SK-MEL-5 (cell line): ENCODE results near the gene PSTPIP2. TPM values are rescaled to one million over a fixed set of nuclear protein-coding genes. Genes with fewer than 3 reads are reported as not detected.
"Not testable (repeated sequence)": the region's sequence is repeated elsewhere in the genome, so short reads cannot be mapped to it uniquely, and the experiment has no call there.

ENCODE experiments used
- DNase-seq: peaks from one replicate; pipeline ENCODE4 v3.0.0-alpha.2; 2016; ENCODE audit warnings: low read depth, low spot score
- in situ Hi-C: cut with HindIII; loops from 2 replicates; pipeline ENCODE4 v1.10.0; 2016; ENCODE audit warnings: low sequenced_read_pairs, high pct_unique_total_duplicates, low pct_unique_long_range_greater_than_20kb
- polyA plus RNA-seq, 2 experiments: library from polyadenylated mRNA; depleted of rRNA; stranded (reverse); fragments of >200 nt; gene quantifications; 2 replicates each; pipeline ENCODE4 v1.2.3, GENCODE V29; 2015
- total RNA-seq: library from RNA; depleted of rRNA; stranded (reverse); fragments of >200 nt; shearing (Covaris generic); gene quantifications from 2 replicates; pipeline ENCODE4 v1.2.3, GENCODE V29; 2014; rRNA removed

Gene PSTPIP2, protein sequence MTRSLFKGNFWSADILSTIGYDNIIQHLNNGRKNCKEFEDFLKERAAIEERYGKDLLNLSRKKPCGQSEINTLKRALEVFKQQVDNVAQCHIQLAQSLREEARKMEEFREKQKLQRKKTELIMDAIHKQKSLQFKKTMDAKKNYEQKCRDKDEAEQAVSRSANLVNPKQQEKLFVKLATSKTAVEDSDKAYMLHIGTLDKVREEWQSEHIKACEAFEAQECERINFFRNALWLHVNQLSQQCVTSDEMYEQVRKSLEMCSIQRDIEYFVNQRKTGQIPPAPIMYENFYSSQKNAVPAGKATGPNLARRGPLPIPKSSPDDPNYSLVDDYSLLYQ
- total RNA-seq: 0.18 TPM in 1 of 2 replicates, not detected in the other
- polyA plus RNA-seq (2015; cell fraction: cytosol; rRNA removed): 0.28 TPM in 1 of 2 replicates, not detected in the other
- polyA plus RNA-seq (2015; cell fraction: nucleus; rRNA removed): not detected in 2 replicates

DNA sequence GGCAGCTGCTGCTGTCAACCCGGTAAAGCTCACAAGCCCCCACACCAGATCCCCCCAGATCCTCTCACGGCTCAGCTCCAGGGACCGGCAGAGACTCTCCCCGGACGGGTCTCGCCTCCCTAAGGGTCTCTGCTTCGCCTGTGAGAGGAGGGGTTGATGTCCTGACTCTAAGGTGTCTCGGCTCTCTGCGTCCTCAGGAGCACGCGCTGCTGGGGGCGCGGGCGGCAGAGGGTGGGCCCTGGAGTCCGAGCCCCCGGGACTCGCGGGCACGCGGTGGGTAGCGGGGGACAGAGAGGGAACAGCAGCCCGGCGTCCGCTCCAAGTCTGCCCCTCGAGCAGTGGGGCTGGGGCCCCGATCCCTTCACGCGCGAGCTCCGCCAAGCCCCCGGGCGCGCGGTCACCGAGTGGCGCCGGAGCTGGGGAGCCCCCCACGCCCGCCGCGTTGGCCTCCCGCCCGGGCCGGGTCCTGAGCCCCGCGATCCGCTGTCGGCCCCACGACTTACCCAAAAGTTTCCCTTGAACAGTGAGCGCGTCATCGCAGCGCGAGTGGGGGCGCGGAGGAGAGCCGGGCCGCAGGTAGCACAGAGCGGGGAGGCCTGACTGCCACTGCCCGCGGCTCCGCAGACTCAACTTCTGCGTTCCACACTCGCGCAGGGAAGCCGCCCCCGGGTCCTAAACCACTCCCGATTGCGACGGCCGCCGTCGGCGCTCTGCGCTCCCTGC, at the start of gene PSTPIP2:
Gene PSTPIP2, minus strand, starts transcription at position 608 of the 723 bp plus-strand sequence. Its CDS starts 72 bp downstream, at position 536.
- no peak for DNase-seq
- in situ Hi-C loops: no loop called here

DNA sequence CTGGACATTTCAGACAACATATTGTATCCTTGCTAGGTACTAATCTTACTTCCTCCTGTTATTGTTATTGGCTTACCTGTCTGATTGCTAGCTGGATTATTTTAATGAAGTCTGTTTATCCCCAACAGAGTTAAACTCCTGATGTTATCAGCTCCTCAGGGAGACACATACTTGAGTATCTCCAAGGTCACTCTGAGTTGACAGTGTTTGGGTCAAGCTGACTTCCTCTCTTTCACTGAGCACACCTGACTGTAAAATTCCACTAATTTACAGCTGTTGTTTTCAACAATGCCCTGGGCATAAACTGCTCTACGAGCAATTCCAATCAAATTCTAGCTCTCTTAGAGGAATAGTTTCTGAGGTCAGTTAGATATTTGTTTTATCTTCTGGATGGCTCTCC, 41.7 kb upstream of the PSTPIP2 start:
- no peak for DNase-seq
- in situ Hi-C loops: no loop called here

DNA sequence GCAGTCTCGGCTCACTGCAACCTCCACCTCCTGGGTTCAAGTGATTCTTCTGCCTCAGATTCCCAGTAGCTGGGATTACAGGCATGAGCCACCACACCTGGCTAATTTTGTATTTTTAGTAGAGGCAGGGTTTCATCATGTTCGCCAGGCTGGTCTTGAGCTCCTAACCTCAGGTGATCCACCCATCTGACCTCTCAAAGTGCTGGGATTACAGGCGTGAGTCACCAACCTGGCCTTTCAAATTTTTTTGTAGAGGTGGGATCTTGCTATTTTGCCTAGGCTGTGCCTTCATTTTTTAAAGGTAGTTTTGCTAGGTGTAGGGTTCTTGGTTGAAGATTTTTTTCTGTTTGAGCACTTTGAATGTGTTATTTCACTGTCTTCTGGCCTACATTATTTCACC, 38.3 kb upstream of the PSTPIP2 start:
- DNase-seq: no peak
- in situ Hi-C loops: no loop called here

DNA sequence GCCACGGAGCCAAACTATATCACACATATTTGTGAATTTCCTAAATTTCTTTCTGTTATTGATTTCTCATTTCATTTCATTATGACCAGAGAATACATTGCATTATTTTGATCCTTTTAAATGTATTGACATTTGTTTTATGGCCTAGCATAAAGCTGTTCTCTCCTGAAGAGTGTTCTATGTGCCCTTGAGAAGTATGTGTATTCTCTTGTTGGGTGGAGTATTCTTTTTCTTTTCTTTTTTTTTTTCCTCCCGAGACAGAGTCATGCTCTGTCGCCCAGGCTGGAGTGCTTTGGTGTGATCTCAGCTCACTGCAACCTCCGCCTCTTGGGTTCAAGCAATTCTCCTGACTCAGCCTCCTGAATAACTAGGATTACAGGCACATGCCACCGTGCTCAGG, 37.3 kb upstream of the PSTPIP2 start:
- no peak for DNase-seq
- in situ Hi-C loops: no loop called here

GRCh38 chr18:46104128-46104911, 32.3 kb upstream of the PSTPIP2 start, which contains the start of gene HAUS1:
TSS of gene HAUS1 (plus strand) at chr18:46104385. CDS start at chr18:46104412, 27 bp downstream.
- DNase-seq: peak; percentile 88
- in situ Hi-C loops: no loop called here

DNA sequence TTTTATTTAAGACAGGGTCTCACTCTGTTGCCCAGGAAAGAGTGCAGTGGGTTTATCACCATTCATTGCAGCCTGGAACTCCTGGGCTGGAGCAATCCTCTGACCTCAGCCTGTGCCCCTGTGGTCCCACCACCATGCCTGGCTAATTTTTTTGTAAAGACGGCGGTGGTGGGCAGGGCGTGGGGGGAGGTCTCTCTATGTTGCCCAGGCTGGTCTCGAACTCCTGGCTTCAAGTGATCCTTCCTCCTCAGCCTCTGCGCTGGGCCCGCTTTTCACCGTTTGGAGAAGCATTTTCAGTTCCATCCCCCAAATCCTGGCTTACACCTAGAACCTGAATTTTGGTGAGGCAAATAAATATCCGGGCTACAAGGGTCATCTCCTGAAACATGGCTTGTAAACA, 27.4 kb upstream of the PSTPIP2 start:
- in situ Hi-C loops: no loop called here
- DNase-seq: no peak

DNA sequence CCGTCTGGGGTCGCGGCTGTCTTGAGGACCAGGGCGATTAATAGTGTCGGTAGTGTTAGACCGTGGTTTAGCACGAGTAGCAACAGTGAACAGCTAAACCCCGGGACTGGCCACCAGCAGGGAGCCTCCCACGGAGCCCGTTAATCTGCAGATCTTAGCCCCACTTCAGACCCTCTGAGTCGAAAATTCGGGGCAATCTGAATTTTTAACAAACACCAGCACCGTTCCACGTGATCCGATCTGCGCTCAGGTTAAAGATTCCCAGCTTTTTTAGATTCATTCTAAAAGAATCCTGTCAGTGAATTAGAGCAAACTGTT, 26.5 kb upstream of the PSTPIP2 start:
- DNase-seq: no peak
- in situ Hi-C loops: no loop called here

DNA sequence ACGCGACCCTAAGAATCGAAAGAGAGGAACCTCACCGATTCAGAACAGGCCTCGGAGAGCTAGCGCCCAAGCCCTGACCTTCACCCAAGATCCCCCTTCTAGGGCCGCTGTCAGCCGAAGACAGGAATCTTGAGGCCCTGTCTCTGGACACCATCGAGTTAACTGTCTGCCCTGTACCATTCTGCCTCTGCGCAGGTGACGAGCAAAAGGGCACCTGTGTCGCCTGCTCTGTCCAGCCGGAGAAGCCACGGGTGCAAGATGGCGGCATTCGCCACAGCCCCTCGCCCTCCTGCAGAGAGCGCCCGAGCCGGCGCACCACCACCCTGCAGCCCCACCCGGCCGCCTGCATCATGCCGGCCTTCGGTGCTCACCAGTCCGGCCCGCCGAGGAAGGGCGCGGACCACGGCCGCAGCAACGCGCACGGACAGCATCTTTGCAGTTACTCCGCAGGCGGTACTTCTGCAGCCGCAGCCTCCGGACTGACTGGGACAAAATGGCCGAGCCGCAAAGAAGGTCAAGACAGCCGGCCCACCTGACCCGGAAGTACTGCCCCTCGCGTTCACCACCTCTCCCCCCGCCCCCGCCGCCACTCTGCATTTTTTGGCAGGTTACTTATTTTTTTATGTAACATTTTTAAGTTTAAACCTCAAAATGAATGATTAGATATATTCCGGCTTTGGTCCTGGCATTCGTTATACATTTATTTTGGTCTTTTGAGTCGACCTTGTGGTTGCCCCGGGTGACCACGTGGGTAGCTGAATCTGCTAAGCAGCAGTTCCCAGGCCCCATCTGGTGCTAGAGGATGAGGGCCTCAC, 25.9 kb upstream of the PSTPIP2 start, which contains the start of gene ATP5F1A:
Gene ATP5F1A, minus strand, starts transcription at position 496 of the 815 bp plus-strand sequence. Its CDS starts 65 bp downstream, at position 431.
- DNase-seq: peak; percentile 79

DNA sequence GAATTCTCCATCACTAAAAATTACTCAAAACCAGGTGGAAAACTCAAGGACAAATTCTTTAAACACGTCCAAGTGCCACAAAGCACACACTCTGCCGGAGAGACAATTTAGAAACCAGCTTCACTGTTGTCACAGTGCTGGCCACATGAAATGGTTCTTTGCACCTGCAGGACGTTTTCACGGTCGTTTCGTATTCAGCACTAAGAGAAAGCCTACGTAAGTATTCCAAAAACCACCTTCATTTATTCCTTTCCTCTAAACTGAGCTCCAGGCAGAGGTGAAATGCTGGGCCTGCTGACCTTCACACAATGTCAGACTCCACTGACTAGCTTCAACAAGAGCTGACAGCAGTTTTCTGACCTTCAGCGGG, 25.4 kb upstream of the PSTPIP2 start:
- in situ Hi-C loops: no loop called here

More for the DNA sequence above, 25.9 kb upstream of the PSTPIP2 start, which contains the start of gene ATP5F1A:
- in situ Hi-C loops: no loop called here

GRCh38 chr18:46096651-46097300, 24.7 kb upstream of the PSTPIP2 start:
- in situ Hi-C loops: no loop called here

More for the DNA sequence above, 25.4 kb upstream of the PSTPIP2 start:
- no peak for DNase-seq

GRCh38 chr18:46095532-46095931, 23.5 kb upstream of the PSTPIP2 start:
- in situ Hi-C loops: no loop called here
- DNase-seq: no peak

More at GRCh38 chr18:46096651-46097300, 24.7 kb upstream of the PSTPIP2 start:
- peak; percentile 4 for DNase-seq

DNA sequence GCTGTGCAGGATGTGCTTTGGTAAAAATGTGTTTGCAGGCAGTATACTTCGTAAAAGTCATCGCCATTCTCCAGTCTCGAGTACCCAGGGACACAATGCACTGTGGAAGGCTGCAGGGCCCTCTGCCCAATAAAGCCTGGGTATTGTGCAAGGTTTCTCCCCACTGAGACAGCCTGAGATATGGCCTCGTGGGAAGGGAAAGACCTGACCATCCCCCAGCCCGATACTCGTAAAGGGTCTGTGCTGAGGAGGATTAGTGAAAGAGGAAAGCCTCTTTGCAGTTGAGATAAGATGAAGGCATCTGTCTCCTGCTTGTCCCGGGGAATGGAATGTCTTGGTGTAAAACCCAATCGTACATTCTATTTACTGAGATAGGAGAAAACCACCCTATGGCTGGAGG, 16.4 kb upstream of the PSTPIP2 start:
- in situ Hi-C loops, DNase-seq: not testable (repeated sequence)

DNA sequence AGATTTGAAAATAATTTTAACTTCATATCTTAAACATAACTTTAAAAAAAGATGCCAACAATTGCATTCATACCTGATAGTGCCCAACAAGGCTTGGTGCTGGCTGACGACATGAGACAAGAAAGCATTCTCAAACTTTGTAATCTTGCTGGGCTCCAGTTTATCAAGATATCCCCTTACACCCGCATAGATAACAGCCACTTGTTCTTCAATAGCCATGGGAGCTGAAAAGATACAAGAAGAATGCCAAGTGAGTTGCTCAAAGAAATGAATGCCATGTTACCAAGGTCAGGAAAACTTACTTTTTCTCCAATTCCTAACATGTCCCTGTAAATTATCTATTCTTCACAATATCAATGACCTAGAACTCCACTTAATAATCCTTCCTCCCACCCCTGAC, 12.4 kb upstream of the PSTPIP2 start:
- DNase-seq: no peak
- in situ Hi-C loops: no loop called here

GRCh38 chr18:46080156-46080555, 8.1 kb upstream of the PSTPIP2 start:
- no peak for DNase-seq
- in situ Hi-C loops: no loop called here

DNA sequence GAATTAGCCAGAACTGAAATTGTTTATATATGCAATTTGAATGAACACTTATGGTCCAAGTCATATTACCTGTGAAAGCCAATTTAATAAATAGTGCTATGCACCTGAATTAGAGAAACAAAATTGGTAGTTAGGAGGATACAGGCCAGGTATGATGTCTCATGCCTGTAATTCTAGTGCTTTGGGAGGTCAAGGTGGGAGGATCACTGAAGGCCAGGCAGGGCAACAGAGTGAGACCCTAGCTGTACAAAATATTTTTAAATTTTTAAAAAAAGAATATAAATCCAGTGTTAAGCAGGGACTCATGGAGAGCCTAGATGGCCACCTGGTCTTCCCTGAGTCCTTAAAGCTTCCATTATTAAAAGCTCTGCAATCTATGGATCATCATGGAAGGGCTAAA, 7.3 kb upstream of the PSTPIP2 start:
- in situ Hi-C loops: no loop called here
- DNase-seq: no peak

GRCh38 chr18:46073474-46074331, 1.6 kb upstream of the PSTPIP2 start:
- DNase-seq: peak; percentile 72
- in situ Hi-C loops: no loop called here
